GDM1 (cell line): ENCODE data around the gene SH3GL3.

Experiments used
- DNase-seq: peaks from one replicate; lab custom pipeline; 2025; lab: John Stamatoyannopoulos, UW

The SH3GL3 gene

DNA sequence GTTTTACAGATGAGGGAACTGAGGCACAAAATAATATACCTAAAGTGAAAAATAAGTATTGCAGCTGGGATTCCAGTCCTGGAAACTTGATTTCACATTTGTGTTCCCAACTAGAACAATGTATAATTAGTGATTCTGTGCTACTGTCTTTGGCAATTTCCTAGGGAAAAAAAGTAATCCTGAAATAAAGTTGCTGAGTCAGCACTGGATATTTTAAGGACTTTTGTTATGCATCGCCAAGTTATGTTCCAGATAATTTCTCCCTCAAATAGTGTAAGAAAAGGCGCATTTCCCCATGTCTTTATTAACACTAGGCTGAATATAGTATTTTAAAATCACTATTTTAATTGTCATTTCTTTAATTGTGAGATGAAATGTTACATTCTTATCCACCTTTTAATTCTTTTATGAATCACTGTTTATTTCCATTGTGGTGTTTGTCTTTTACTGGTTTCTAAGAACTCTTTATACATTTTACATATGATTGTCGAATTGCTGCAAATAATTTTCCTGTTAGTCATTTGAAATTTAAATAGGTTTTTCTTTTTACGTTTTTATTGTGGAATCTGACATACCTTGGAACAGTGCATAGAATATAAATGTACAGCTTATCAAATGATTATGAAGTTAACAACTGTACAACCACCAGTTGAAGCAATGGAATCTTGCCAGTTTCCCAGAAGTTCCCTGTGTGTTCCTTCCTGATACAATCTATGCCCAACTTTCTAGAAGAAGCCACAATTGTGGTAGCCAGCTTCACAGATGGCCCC is 56.6 kb downstream of the SH3GL3 start:
- DNase-seq: no peak

DNA sequence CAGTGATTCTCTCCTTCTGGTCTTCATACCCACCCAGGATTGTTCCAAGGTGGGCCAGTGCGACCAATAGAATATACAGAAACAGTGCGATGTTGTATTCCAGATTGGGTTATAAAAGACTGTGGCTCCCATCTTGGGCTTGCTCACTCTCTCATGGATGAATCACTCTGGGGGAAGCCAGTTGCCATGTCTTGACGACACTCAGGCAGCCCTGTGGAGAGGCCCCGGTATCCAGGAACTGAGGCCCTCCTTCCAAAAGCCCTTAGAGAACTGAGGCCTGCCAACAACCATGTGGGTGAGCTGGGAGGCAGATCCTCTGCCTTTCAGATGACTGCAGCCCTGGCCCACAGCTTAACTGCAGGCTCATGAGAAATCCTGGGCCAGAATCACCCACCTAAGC is 57.2 kb downstream of the SH3GL3 start:
- no peak for DNase-seq

DNA sequence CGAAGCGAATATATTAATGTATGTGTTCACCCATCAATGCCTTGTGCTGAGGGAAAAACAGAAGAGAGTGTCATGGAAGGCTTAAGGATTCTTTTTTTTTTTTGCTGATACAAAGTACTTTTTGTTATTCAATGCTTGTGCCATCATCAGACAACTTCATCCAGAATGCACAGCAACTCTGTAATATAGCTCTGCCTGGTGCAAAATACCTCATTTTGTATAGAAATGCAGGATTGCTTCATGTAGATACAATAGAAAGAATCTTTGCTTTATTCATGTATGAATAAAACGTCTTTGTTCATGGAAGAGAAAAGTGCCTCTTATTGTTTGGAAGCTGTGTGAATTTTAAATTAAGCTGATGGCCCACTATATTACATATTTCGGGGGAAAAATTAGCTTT is 62.9 kb downstream of the SH3GL3 start:
- no peak for DNase-seq

DNA sequence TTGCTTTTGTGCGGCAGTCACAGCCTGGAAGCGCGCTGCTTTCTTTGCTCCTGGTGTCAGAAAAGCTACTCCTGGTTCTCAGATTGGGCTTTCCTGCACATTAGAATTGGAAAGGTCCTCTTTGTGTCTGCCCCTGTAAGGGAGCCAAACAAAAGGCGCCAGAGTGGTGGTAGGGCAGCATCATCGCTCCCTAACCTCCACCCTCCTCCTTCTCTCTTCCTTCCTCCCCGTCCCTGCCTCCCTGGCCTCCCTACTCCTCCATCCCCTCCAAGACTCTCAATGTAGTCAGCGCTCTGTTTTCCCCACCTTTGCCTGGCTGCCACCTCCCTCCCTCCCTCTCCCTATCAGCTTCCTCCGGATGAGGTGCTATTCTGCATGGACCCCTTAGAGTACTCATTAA is 65.3 kb downstream of the SH3GL3 start:
- no peak for DNase-seq

DNA sequence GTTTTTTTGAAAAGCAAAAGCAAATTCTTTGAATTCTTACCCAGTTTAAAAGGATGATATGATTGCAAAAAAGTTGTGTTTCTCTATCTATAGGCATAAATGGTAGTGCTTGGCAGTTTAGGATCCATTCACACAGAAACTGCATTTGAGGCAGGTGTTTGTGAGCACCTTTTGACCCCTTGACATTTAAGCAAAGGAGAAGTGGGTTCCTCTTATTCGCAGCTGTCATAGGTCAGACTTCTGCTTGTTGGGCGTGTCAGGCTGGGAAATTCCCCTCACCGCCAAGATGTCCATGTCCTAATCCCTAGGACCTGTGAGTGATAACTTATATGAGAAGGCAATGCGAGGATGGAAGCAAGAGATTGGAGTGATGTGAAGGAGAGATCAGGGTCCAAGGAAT is 67.4 kb downstream of the SH3GL3 start:
- DNase-seq: no peak

DNA sequence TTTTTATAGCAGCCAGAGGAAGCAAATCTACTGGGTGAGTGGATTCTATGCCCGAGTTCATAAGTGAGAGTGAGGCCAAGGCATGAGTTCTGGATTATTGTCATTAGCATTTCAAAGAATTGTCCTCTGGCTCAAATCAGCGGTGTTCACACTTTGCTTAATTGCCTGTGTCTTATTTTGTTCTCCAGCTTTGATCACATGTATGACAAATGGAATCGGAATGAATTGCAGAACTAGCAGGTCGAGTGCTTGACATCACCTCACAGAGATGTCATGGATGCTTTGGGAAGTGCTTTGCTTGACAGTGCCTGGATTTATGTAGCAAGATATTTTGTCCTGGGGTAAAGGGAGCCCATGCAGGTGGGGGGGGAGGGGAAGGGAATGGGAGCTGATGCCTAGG is 68.0 kb downstream of the SH3GL3 start:
- no peak for DNase-seq

DNA sequence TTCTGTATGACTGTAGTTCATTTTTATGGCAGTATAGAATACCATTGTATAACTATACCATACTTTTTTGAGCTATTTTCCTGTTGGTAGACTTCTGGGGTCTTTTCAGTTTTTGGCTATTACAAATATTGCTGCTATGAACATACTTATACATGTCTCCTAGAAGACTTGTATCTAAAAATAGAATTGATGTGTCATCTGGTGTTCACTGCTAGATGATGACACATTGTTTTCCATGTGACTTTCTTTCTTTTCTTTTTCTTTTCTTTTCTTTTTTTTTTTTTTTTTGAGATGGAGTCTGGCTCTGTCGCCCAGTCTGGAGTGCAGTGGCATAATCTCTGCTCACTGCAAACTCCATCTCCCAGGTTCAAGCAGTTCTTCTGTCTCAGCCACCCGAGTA is 69.8 kb downstream of the SH3GL3 start:
- no peak for DNase-seq

DNA sequence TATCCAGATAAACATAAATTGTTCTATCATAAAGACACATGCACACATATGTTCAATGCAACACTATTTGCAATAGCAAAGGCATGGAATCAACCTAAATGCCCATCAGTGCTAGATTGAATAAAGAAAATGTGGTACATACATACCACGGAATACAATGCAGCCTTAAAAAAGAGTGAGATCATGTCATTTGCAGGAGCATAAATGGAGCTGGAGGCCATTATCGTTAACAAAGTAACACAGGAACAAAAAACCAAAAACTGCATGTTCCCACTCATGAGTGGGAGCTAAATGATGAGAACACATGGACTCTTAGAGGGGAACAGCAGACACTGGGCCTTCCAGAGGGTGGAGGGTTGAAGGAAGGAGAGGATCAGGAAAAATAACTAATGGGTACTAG is 79.2 kb downstream of the SH3GL3 start:
- DNase-seq: no peak

DNA sequence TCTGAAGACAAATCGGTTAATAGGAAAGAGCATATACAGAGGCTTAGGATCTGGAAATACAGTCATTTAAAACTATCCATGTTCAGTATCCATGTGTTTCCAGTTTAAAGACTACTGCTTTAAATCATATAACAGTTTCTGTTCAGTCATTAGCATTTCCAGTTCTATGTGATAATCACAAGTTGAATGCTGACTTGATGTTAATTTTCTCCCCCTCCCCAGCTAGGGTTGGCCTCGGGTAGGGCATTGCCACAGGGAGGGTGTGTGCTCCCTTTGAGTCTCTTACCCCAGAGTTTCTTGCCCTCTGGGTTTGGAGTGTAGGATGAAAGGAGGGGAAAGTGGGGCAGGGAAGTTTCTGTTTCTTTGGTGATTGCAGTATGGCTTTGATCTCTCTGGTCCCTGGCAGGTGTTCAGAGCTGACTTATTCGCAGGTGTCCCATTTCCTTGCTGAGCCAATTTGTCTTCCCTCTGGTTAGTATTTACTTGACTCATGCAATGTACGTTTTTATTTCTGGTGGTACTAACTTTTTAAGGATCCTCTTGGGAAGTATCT is 86.3 kb downstream of the SH3GL3 start:
- no peak for DNase-seq

DNA sequence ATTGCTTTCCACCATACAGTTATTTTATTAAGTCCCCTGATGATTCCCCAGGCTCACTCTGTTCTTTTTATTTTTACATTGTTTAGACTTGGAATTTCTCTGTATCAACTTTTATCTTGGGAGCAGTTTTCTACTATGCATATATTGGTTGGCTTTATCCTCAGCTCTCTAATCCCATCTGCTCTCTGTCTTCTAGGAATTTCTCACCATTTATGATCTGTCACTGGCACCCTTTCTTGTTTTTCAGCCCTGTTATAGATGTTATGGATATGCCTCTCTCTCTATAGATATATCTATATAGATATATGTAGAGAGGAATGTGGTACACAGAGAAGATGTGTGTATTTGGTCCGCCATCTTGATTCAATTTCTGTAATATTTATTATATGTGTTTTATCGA is 90.5 kb downstream of the SH3GL3 start:
- DNase-seq: no peak

DNA sequence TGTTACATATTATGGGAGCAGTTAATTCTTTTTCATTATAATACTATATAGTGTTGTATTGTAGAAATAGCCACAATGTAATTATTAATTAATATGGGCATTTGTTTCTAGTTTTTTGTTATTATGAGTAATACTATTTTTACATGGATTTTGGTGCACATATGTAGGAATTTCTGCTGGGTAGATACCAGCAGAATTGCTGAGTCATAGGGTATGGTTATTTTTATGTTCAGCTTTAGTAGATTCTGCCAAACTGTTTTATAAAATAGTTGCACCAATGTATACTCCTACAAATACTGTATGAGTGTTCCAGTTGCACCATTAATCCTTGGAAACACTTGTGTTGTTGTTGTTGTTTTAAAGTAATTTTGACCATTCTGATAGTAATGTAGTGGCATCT is 91.5 kb downstream of the SH3GL3 start:
- DNase-seq: no peak

DNA sequence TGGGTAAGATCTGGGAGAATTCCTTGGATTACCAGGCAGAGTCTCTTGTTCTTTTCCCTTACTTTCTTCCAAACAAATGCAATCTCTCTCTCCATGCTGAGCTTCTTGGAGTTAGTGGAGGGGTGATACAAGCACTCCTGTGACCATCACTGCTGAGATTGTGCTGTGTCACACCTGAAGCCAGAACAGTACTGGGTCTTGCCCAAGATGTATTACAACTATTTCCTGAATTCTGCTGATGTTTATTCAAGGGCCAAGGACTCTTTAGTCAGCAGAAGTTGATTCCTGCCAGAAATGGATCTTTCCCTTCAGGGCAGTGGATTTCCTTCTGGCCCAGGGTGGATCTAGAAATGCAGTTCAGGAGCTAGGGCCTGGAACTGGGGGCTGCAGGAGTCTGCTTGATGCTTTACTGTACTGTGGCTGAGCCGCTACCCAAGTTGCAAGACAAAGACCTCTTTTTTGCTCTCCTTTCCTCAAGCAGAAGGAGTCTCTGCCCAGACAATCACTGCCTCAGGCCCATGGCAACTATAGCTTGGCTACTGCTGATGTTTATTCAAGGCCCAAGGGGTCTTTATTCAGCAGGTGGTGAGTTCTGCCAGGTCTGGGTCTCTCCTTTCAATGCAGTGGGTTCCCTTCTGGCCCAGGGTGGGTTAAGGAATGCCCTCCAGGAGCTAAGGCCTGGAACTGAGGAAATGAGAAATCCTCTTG is 98.8 kb downstream of the SH3GL3 start:
- DNase-seq: no peak

DNA sequence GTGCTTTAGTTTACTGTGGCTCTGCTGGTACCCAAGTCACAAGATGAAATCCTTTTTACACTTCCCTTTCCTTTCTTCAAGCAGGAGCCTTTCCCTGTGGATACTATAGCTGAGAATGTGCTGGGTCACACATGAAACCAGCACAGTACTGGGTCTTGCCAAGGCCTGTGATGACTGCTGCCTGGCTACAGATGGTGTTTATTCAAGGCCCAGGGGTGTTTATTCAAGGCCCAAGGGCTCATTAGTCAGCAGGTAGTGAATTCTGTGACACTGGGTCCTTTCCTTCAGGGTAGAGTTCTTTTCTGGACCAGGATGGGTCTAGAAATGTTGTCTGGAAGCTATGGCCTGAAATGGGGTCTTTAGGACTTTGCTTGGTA is 99.4 kb downstream of the SH3GL3 start:
- DNase-seq: no peak

DNA sequence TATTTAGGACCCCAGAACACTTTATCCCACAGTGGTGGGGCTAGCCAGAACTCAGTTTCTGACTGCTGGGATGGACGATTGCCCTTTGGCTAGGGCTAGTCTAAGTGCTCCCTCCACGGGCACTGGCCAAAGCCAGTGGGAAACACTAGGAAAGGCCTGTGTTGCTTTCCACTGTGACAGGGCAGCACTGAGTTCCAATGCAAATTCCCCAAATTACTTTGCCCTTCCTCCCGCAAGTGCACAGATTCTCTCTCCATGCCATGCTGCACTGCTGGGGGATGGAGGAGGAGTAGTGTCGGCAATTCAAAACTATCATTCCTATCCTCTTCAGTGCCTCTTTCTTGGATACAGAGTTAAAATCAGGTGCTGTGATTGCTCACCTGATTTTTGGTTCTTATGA is 100.0 kb downstream of the SH3GL3 start:
- DNase-seq: no peak

DNA sequence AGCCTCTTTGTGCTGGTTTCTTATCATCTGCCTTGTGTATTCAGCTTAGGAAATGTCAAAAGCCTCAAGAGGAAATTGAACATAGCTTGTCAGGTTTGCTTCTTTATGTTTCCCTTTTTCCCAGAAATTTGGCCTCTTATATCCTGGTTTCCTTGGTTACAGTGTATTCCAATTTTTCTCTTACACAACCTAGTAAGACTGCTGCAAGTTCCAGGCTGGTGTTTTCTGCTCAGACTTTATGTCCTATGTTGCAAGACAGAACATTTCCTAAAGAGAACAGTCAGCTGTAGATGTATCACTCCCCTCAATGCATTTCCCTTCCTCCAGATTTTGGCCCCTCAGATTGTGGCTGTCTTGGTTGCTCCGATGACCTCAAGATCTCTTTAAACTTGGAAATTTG is 102.5 kb downstream of the SH3GL3 start:
- no peak for DNase-seq

DNA sequence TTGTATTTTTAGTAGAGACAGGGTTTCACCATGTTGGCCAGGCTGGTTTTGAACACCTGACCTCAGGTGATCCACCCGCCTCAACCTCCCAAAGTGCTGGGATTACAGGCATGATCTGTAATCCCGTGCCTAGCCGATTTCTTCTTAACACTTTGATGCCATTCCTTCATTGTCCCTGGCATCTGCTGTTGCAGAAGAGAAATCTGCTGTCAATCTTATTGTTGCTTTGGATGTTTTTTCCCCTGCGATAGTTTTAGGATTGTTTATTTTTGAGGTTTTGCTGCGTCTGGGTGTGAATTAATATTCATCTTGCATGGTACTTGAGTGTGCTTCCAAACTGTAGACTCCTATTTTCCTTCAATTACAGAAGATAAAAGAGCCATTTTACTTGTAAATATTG is 107.4 kb downstream of the SH3GL3 start:
- no peak for DNase-seq

DNA sequence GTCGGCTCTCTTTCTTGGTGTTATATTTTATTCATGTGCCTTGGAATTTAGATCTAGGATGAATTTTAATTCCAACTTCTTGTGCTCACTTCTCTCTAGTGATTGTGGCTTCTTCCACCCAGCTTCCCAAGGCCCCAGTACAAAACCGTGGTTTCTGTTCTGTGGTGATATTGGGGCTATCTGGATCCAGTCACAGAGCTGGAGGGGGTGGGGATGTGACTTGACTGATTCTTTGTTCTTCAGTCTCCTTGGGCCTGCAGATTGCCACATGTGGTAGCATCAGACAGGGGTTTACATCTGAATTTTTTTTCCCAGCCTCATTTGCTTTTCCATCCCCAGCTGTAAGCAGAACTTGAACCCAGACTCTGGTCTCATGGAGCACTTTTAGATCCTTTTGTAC is 108.2 kb downstream of the SH3GL3 start:
- DNase-seq: no peak

DNA sequence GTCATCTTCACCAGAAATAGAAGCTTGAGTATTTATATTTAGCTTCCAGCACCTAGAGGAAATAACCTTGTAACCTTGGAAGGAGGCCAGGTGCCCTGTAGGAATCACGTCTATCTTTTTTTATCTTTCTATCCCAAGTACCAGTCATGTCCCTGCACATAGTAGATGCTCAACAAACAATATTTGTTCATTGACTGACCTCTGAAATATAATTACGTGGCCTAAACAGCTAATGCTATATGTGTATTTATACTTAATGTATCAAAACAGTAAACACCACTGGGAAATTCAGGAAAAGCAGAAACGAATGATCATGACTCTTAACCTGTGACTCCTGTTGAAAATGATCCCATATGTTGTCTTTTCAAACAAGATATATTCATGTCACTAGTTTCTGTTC is 108.9 kb downstream of the SH3GL3 start:
- DNase-seq: no peak

DNA sequence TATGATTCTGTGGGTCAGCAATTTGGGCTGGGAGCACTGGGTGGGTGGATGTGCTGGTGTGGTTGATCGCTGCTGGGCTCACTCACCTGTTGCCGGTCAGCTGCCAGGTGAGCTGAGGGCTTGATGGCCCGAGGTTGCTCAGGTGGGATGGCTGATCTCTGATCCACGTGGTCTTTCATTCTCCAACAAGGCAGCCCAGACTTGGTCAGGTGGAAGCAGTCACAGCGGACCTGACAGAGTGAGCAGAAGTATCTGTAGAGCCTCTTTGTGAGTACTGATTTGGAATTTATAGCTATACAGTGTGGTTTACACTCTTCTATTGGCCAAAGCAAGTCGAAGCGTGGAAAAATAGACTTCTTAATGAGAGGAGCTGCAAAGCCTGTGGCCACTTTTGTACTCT is 109.6 kb downstream of the SH3GL3 start:
- DNase-seq: no peak

DNA sequence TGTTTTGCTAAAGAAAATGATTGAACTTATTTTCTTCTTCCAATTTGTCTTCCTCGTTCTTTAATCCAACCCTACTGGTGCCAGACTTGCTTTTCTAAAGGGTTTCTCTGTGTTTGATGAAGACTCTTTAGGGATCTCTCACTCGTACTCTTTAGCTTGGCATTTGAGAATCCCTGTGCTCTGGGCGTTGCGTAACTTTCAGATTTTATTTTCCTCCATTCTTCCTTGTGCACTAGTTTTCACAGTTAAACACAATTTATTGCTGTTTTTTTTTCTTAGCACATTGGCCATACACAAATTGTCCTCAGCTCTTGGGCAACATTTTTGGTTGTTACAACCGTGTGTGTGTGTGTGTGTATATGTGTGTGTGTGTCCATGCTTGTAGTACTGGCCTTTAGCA is 111.0 kb downstream of the SH3GL3 start:
- DNase-seq: no peak

DNA sequence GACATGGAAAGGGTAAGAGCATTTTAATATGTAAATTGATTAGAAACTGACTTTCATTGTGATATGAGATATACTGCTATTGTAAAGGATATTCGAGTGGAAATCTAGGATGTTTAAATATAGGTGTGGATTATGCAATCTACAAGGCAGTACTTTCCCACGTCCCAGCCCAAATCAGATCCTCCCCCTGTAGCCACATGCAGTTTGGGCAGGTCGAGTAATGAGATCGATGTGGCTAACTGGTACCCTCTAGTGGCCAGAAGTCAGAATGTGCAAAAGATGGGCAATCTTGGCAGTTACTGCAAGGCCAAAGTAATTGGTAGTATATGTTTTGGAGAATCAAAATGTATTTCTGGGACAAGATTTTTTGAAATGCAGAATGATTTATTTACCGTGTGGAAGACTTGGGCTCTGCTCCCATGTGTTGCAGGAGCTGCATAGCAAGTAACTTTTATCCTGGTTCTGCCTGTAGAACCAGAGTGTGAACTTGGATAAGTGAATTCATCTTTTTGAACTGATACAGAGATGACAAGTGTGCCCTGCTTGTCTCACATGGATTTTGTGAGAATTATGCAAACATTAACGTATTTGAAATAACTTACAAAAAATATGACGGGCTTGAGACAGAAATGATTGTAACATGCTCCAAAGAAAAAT is 112.3 kb downstream of the SH3GL3 start:
- DNase-seq: no peak

DNA sequence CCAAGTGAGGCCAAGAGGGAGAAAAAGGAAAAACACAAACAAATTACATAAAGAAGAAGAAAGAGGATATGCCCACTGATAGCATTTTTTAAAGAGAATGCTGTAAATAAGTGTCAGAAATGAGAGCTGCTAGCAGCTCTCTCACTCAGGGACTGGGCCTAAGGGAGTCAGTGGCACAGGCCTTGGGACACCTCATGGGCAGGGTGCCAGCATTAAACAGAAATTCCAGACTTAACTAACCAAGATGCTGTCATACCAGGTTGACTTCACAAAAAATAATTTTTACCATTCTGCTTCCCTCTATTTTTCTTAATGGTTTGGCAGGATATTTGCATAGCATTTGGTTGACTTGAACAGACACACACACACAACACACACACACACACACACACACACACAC is 114.5 kb downstream of the SH3GL3 start:
- no peak for DNase-seq

DNA sequence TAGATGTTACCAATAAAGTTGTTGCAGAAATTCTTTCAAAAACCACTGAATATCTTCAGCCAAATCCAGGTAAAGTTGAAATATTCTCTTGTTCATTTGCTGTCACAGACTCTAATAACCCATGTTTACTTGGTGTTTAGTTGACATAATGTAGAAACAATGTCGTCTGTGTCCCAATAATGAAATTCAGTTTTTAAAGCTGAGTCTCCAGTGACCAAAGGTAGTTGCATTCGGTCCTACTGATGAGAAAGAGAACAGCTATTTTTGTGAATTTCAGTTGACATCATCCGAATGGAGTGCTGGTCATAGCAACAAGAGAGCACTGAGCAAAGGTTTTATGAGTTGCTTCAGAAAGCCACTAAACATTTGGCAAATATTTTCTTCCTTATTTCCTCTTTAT is 118.0 kb downstream of the SH3GL3 start:
- DNase-seq: no peak
